ENCODE measurements around the gene TSHZ3.

Gene TSHZ3

DNA sequence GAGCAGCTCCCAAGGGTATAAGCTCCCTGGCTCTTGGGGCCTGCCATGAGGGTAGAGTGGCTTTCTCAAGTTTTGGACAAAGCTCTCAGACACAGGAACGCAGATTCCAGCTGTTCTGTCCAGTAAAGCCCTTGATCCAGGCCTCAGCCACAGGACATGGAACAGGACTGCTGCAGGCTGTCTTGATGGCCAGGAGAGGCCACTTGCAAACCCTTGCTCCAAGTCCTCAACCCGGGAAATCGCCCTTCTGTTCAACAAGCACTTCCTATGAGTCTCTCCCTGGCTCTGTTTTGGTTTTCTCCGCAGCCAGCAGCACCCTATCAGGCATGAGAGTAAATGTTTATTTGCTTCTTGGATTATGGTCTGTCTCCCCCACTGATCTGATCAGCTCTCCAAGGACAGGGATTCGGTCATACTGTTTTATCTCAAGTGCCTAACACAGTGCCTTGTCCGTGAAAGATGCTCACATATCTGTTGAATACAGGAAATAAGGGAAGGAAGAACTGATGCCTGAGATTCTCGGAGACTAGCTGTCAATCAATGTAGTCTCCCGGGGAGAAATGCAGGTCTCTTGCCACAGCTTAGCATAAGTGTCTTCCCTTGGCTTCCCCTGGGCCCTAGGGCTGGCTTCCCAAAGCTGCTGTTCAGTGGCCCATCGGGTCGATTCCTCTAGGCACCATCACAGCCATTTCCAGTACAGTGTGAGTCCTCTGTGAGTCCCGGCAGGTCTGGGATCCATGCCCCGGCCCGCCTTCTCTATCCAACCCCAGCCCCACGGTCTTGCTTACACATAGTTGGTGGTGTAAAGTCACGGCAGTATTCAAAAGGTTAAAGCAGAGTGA, 90.8 kb downstream of the TSHZ3 start:
- Histone ChIP-seq H3K27me3 (ENCODE audit: control insufficient read depth in 5 of 5, insufficient read depth in 4 of 5, low read length in 5 of 5) (peaks cover 0 to 5% (median 0%) of the 10 kb centered on the region in 5 donors), H3K9ac (ENCODE audit: low read length in 5 of 5) (no peak overlapping the region), H3K27ac (ENCODE audit: low read depth, low read length) (no peak overlapping the region), H3K4me3 (ENCODE audit: low read depth in 1 of 5, low read length in 5 of 5) (no peak overlapping the region), H3K4me1 (ENCODE audit: control insufficient read depth in 5 of 5, insufficient read depth in 5 of 5, low read length in 5 of 5) (peaks cover 0 to 26% (median 0%) of the 10 kb centered on the region in 5 donors), H3K9me3 (ENCODE audit: control insufficient read depth in 5 of 5, low read length in 5 of 5) (no peaks in the 10 kb centered on the region), H3K36me3 (ENCODE audit: control insufficient read depth in 5 of 5, insufficient read depth in 5 of 5, low read length in 5 of 5) (no peaks in the 10 kb centered on the region)

DNA sequence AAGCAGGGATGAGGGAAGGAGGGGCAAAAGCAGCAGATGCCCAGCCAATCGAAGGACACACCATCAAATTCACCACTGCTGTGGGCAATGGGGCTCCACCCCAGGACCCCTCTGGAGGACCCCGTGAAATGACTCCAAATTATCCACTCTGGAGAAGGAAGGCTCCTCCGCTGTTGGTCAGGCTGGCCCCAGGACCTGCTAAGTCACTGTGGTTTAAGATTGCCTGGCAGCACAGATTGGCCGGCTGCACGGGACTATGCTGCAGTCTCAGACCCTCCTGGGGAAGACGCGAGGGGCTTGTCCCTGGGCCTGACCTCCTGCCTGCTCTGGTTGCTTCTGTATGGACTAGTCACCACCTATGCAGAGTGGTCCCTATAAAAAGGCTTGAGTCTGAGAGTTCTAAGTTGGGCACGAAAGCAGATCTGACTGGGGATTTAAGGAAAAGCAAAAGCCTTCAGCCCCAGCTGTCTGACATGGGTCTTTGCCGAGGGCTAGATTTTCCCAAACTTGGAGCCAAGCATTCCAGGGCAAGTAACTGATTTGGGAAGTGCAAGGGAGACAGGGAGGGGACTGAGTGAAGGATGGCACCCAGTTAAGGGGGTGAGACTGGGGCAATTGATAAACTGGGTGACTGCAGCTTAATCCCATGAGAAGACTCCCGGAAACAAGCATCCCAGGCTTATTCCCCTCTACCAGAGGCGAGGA, 91.7 kb downstream of the TSHZ3 start:
- no peak overlapping the region for H3K4me3 ChIP-seq (ENCODE audit: low read depth in 1 of 5, low read length in 5 of 5)
- no peak overlapping the region for H3K9ac ChIP-seq (ENCODE audit: low read length in 5 of 5)
- H3K4me1 ChIP-seq (ENCODE audit: control insufficient read depth in 5 of 5, insufficient read depth in 5 of 5, low read length in 5 of 5): peaks cover 0 to 21% (median 0%) of the 10 kb centered on the region in 5 donors
- no peak overlapping the region for H3K27ac ChIP-seq (ENCODE audit: low read depth, low read length)
- H3K36me3 ChIP-seq (ENCODE audit: control insufficient read depth in 5 of 5, insufficient read depth in 5 of 5, low read length in 5 of 5): no peaks in the 10 kb centered on the region
- H3K27me3 ChIP-seq (ENCODE audit: control insufficient read depth in 5 of 5, insufficient read depth in 4 of 5, low read length in 5 of 5): peaks cover 0 to 5% (median 0%) of the 10 kb centered on the region in 5 donors
- no peaks in the 10 kb centered on the region for H3K9me3 ChIP-seq (ENCODE audit: control insufficient read depth in 5 of 5, low read length in 5 of 5)

GRCh38 chr19:31257025-31257424, 92.2 kb downstream of the TSHZ3 start:
- Histone ChIP-seq H3K4me1 (ENCODE audit: control insufficient read depth in 5 of 5, insufficient read depth in 5 of 5, low read length in 5 of 5) (peaks cover 0 to 21% (median 0%) of the 10 kb centered on the region in 5 donors), H3K9ac (ENCODE audit: low read length in 5 of 5) (no peak overlapping the region), H3K4me3 (ENCODE audit: low read depth in 1 of 5, low read length in 5 of 5) (no peak overlapping the region), H3K36me3 (ENCODE audit: control insufficient read depth in 5 of 5, insufficient read depth in 5 of 5, low read length in 5 of 5) (no peaks in the 10 kb centered on the region), H3K27me3 (ENCODE audit: control insufficient read depth in 5 of 5, insufficient read depth in 4 of 5, low read length in 5 of 5) (peaks cover 0 to 5% (median 0%) of the 10 kb centered on the region in 5 donors), H3K9me3 (ENCODE audit: control insufficient read depth in 5 of 5, low read length in 5 of 5) (no peaks in the 10 kb centered on the region), H3K27ac (ENCODE audit: low read depth, low read length) (no peak overlapping the region)

GRCh38 chr19:31256593-31256960, 92.7 kb downstream of the TSHZ3 start:
- H3K27ac ChIP-seq (ENCODE audit: low read depth, low read length): no peak overlapping the region
- no peak overlapping the region for H3K4me3 ChIP-seq (ENCODE audit: low read depth in 1 of 5, low read length in 5 of 5)
- no peaks in the 10 kb centered on the region for H3K36me3 ChIP-seq (ENCODE audit: control insufficient read depth in 5 of 5, insufficient read depth in 5 of 5, low read length in 5 of 5)
- peaks cover 0 to 5% (median 0%) of the 10 kb centered on the region in 5 donors for H3K27me3 ChIP-seq (ENCODE audit: control insufficient read depth in 5 of 5, insufficient read depth in 4 of 5, low read length in 5 of 5)
- H3K9ac ChIP-seq (ENCODE audit: low read length in 5 of 5): no peak overlapping the region
- peaks cover 0 to 21% (median 0%) of the 10 kb centered on the region in 5 donors for H3K4me1 ChIP-seq (ENCODE audit: control insufficient read depth in 5 of 5, insufficient read depth in 5 of 5, low read length in 5 of 5)
- no peaks in the 10 kb centered on the region for H3K9me3 ChIP-seq (ENCODE audit: control insufficient read depth in 5 of 5, low read length in 5 of 5)

DNA sequence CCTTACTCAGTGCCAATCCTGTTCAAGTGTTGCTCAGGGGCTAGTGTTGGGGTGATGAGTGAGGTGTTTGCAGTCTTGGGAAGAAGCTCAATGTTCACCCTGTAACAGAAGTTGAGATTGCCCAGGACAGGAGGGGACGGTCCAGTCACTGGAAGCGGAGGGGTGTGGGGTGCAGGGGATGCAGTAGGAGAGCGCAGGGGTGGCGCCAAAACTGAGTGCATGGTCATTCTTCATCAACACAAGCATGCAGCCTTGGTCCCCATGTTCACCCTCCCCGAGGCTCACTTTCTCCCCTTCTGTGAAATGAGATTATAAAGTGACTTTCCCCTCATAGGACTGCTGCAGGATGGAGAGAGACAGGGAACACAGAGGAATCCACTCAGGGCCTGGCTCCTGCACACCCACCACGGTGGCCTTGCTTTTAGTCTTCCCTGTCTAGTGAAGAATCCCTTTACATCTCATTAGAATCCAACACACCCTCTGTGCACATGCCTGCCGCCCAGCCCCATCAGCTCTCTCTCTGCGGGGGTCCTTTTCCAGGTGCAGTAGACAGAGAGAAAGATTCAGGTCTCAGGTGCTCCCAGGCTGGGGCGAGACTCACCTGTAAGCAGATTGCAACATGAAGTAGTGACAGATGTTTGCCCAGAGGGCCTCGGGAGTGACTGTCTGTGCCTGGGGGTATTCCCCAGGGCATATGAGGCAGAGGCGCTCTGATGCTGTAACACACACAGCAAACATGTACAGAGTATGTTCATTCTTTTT, 93.2 kb downstream of the TSHZ3 start:
- no peak overlapping the region for H3K4me3 ChIP-seq (ENCODE audit: low read depth in 1 of 5, low read length in 5 of 5)
- H3K9me3 ChIP-seq (ENCODE audit: control insufficient read depth in 5 of 5, low read length in 5 of 5): no peaks in the 10 kb centered on the region
- H3K27ac ChIP-seq (ENCODE audit: low read depth, low read length): no peak overlapping the region
- H3K36me3 ChIP-seq (ENCODE audit: control insufficient read depth in 5 of 5, insufficient read depth in 5 of 5, low read length in 5 of 5): no peaks in the 10 kb centered on the region
- H3K4me1 ChIP-seq (ENCODE audit: control insufficient read depth in 5 of 5, insufficient read depth in 5 of 5, low read length in 5 of 5): peaks cover 0 to 17% (median 0%) of the 10 kb centered on the region in 5 donors
- H3K27me3 ChIP-seq (ENCODE audit: control insufficient read depth in 5 of 5, insufficient read depth in 4 of 5, low read length in 5 of 5): peaks cover 0 to 5% (median 0%) of the 10 kb centered on the region in 5 donors
- no peak overlapping the region for H3K9ac ChIP-seq (ENCODE audit: low read length in 5 of 5)

DNA sequence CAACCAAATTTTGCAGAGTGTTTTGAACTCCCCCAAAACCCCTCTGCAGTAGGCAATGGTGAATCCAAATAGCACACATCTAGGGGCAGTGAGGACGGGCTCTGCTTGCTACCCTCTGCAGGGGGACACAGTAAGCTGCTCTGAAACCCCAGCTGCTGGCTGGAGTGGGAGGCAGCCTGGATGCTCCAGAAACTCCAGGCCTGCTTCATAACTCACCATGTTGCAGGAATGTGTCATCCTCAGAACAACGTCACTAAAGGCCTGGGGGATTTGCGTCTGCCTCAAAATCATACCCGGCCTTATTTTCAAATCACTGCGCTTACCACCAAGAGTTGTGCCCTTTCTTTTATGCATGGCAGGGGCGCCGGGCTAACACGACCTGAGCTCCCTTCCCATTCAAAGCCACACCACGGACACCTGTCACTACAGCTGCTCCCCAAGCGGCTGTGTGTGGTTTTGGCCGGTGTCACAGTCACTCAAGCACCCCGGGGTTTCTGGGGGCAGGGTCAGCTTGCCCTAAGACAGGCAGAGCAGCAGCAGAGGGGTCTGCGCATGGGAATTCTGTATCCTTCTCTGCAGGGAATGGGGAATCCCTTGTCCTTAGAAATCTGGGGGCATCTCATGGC, 93.9 kb downstream of the TSHZ3 start:
- no peak overlapping the region for H3K4me3 ChIP-seq (ENCODE audit: low read depth in 1 of 5, low read length in 5 of 5)
- H3K27me3 ChIP-seq (ENCODE audit: control insufficient read depth in 5 of 5, insufficient read depth in 4 of 5, low read length in 5 of 5): peaks cover 0 to 5% (median 0%) of the 10 kb centered on the region in 5 donors
- no peak overlapping the region for H3K27ac ChIP-seq (ENCODE audit: low read depth, low read length)
- H3K9ac ChIP-seq (ENCODE audit: low read length in 5 of 5): no peak overlapping the region
- no peaks in the 10 kb centered on the region for H3K9me3 ChIP-seq (ENCODE audit: control insufficient read depth in 5 of 5, low read length in 5 of 5)
- no peaks in the 10 kb centered on the region for H3K36me3 ChIP-seq (ENCODE audit: control insufficient read depth in 5 of 5, insufficient read depth in 5 of 5, low read length in 5 of 5)
- H3K4me1 ChIP-seq (ENCODE audit: control insufficient read depth in 5 of 5, insufficient read depth in 5 of 5, low read length in 5 of 5): peaks cover 0 to 12% (median 0%) of the 10 kb centered on the region in 5 donors

DNA sequence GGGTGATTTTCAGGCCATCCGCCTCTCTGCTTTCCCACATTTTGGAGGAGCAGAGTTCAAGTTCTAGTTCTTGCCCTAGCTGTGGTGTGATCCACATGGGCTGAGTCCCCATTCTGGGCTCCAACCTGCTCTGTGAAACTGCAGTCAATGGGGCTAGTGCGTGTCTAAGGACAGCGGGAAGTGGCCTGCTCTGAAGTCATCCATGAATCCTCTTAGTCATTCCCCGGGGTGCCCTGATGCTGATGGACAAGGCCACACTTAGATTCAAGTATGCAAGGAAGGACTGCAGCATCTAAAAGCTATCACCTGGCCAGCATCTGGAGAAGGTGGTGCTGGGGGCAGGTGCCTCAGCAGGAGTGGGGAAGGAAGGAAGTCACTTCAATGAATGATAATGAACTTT, 94.6 kb downstream of the TSHZ3 start:
- Histone ChIP-seq H3K9ac (ENCODE audit: low read length in 5 of 5) (no peak overlapping the region), H3K4me3 (ENCODE audit: low read depth in 1 of 5, low read length in 5 of 5) (no peak overlapping the region), H3K9me3 (ENCODE audit: control insufficient read depth in 5 of 5, low read length in 5 of 5) (no peaks in the 10 kb centered on the region), H3K36me3 (ENCODE audit: control insufficient read depth in 5 of 5, insufficient read depth in 5 of 5, low read length in 5 of 5) (no peaks in the 10 kb centered on the region), H3K27me3 (ENCODE audit: control insufficient read depth in 5 of 5, insufficient read depth in 4 of 5, low read length in 5 of 5) (peaks cover 0 to 4% (median 0%) of the 10 kb centered on the region in 5 donors), H3K27ac (ENCODE audit: low read depth, low read length) (no peak overlapping the region), H3K4me1 (ENCODE audit: control insufficient read depth in 5 of 5, insufficient read depth in 5 of 5, low read length in 5 of 5) (peaks cover 0 to 12% (median 0%) of the 10 kb centered on the region in 5 donors)

DNA sequence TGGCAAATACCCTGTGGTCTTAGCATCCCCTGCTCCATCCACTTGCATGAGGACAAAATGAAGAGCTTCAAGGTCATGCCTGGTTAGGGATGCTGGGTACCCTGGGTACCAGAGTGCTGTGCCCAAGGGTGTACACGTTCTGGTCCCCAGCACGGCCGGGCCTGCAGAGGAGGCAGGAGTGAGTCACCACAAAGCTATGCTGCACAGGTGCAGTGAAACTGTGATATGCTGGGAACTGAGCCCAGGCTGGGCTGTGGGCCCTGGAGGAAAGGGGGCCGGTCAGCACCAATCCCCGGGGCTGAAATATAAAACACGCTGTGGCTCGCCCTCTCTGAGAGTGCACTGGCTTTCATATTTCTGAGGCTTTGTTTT, 95.1 kb downstream of the TSHZ3 start:
- no peak overlapping the region for H3K9ac ChIP-seq (ENCODE audit: low read length in 5 of 5)
- H3K9me3 ChIP-seq (ENCODE audit: control insufficient read depth in 5 of 5, low read length in 5 of 5): no peaks in the 10 kb centered on the region
- H3K27ac ChIP-seq (ENCODE audit: low read depth, low read length): no peak overlapping the region
- H3K4me1 ChIP-seq (ENCODE audit: control insufficient read depth in 5 of 5, insufficient read depth in 5 of 5, low read length in 5 of 5): peaks cover 0 to 12% (median 0%) of the 10 kb centered on the region in 5 donors
- H3K27me3 ChIP-seq (ENCODE audit: control insufficient read depth in 5 of 5, insufficient read depth in 4 of 5, low read length in 5 of 5): peaks cover 0 to 4% (median 0%) of the 10 kb centered on the region in 5 donors
- no peaks in the 10 kb centered on the region for H3K36me3 ChIP-seq (ENCODE audit: control insufficient read depth in 5 of 5, insufficient read depth in 5 of 5, low read length in 5 of 5)
- H3K4me3 ChIP-seq (ENCODE audit: low read depth in 1 of 5, low read length in 5 of 5): no peak overlapping the region

DNA sequence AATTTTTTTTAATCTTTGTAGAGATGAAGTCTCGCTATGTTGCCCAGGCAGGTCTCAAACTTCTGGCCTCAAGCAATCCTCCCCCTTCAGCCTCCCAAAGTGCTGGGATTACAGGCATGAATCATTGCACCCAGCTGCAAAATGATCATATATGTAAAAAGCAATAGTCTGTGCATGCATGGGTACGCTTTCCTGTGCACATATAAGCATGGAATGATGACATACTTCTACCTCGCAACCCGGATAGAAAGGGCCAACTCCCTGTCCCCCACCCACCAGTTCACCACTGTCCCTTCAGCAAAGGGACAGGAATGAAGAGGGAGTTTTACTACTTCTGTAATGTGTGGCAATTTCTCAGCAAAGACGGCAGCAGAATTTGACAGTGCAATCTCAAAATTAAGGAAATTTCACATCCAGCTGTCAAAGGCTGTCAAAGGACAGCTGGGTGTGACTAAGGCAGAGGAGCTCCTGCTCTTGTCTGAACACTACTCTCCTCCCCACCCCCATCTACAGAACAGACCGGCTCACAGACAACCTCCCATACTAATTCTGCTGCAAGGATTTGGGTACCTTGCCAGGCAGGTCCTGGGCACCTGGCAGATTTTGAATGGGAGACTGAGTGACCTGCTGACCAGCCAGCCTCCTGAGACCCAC, 95.6 kb downstream of the TSHZ3 start:
- peaks cover 0 to 4% (median 0%) of the 10 kb centered on the region in 5 donors for H3K27me3 ChIP-seq (ENCODE audit: control insufficient read depth in 5 of 5, insufficient read depth in 4 of 5, low read length in 5 of 5)
- no peak overlapping the region for H3K9ac ChIP-seq (ENCODE audit: low read length in 5 of 5)
- no peaks in the 10 kb centered on the region for H3K9me3 ChIP-seq (ENCODE audit: control insufficient read depth in 5 of 5, low read length in 5 of 5)
- H3K4me3 ChIP-seq (ENCODE audit: low read depth in 1 of 5, low read length in 5 of 5): no peak overlapping the region
- no peaks in the 10 kb centered on the region for H3K36me3 ChIP-seq (ENCODE audit: control insufficient read depth in 5 of 5, insufficient read depth in 5 of 5, low read length in 5 of 5)
- H3K4me1 ChIP-seq (ENCODE audit: control insufficient read depth in 5 of 5, insufficient read depth in 5 of 5, low read length in 5 of 5): peaks cover 0 to 12% (median 0%) of the 10 kb centered on the region in 5 donors
- no peak overlapping the region for H3K27ac ChIP-seq (ENCODE audit: low read depth, low read length)
